HFF-Myc (cell line): Measurements from ENCODE around the gene SMYD1.

ENCODE experiments used
- DNase-seq: peaks from one replicate; pipeline ENCODE4 v3.0.0-alpha.2; 2011; ENCODE audit warnings: low read depth; ENCODE audit errors: extremely low read depth
- H3K4me3 ChIP-seq: replicated peaks from 2 replicates; pipeline ENCODE4 v1.5.1; 2011; ENCODE audit warnings: low read depth, mild to moderate bottlenecking, control low read depth, low read length
- CTCF ChIP-seq: IDR thresholded peaks from 2 replicates; pipeline ENCODE4 v1.5.1; 2012; ENCODE audit warnings: mild to moderate bottlenecking, low read depth, low read length, control low read depth; ENCODE audit errors: missing control alignments

The SMYD1 gene

GRCh38 chr2:88066543-88066942 is 1.1 kb upstream of the SMYD1 start:
- no peak overlapping the region for H3K4me3 ChIP-seq
- DNase-seq, result no peak
- TF ChIP-seq CTCF, result no peak

GRCh38 chr2:88067189-88067588 is 436 bp upstream of the SMYD1 start:
- H3K4me3 ChIP-seq, result no peak overlapping the region
- TF ChIP-seq CTCF, result no peak
- DNase-seq, result no peak

DNA sequence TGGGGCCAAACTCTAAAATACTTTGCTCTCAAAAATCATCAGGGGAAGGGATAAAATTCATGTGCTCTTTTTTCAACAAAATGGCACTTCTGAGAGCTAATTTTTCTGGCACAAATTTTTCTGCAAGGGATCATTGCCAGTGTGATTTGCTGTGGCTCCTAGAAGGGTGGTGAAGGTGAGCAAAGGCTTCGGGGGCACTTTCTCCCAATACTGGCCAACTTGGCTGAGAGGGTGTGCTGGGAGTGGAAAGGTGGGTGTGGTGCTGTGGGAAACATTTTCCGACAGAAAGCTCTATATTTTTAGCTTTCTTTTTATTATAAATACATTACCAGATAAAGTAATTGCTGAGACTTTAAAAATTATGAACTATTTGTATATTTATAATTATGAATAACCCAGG is 419 bp downstream of the SMYD1 start:
- no peak for TF ChIP-seq CTCF
- no peak overlapping the region for H3K4me3 ChIP-seq
- no peak for DNase-seq

GRCh38 chr2:88069117-88069516 is 1.5 kb downstream of the SMYD1 start:
- H3K4me3 ChIP-seq, result no peak overlapping the region
- no peak for DNase-seq
- TF ChIP-seq CTCF, result no peak

GRCh38 chr2:88070055-88070454 is 2.4 kb downstream of the SMYD1 start:
- no peak for TF ChIP-seq CTCF
- DNase-seq, result no peak
- no peak overlapping the region for H3K4me3 ChIP-seq

DNA sequence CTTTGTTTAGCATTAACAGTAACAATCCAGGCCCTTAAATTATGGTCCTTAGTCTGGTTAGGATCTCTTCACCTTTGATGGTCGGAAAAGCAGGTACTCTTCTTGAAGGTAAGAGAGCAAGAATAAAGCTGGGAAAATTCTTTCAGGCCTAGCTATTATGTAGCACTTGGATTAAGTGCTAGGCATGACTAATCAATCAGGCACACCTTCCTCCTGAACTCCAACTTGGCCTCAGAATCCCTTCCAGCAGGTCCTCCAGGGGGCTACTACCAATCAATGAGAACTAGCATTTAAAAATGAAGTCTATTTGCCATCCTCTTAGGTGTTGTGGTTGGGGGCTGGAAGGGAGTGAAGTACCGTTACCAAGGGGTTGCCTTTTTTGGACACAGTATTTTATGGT is 3.7 kb downstream of the SMYD1 start:
- H3K4me3 ChIP-seq, result no peak overlapping the region
- no peak for DNase-seq
- no peak for TF ChIP-seq CTCF

DNA sequence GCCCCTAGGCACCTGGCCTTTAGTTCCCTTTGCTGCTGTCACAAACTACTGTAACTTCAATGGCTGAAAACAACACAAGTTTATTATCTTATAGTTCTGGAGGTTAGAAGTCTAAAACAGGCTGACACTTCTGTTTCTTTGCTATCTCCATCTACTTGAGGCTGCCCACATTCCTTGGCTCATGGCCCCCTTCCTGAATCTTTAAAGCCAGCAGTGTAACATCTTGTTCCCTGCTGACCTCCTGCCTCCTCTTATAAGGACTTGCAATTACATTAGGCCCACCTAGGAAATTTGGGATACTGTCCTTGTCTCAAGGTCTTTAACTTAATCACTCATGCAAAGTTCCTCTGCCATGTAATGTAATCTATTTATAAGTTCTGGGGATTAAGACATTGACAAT is 6.5 kb downstream of the SMYD1 start:
- TF ChIP-seq CTCF, result no peak
- no peak overlapping the region for H3K4me3 ChIP-seq
- no peak for DNase-seq
